Effector CD4-positive, alpha-beta T cell (primary cell): ENCODE data around the gene SLC45A2. TPM values are rescaled to one million over a fixed set of nuclear protein-coding genes. Genes with fewer than 3 reads are reported as not detected.
A peak's percentile ranks its signal among the peaks of the same experiment; 100 is the strongest.
"Not testable (repeated sequence)": the region's sequence is repeated elsewhere in the genome, so short reads cannot be mapped to it uniquely, and the experiment has no call there.

Experiments
- DNase-seq: peaks from one replicate; pipeline ENCODE4 v3.0.0-alpha.2; 2020
- total RNA-seq: gene quantifications from one replicate; lab custom pipeline; 2026; lab: John Stamatoyannopoulos, UW

The SLC45A2 gene, protein sequence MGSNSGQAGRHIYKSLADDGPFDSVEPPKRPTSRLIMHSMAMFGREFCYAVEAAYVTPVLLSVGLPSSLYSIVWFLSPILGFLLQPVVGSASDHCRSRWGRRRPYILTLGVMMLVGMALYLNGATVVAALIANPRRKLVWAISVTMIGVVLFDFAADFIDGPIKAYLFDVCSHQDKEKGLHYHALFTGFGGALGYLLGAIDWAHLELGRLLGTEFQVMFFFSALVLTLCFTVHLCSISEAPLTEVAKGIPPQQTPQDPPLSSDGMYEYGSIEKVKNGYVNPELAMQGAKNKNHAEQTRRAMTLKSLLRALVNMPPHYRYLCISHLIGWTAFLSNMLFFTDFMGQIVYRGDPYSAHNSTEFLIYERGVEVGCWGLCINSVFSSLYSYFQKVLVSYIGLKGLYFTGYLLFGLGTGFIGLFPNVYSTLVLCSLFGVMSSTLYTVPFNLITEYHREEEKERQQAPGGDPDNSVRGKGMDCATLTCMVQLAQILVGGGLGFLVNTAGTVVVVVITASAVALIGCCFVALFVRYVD
- not detected for total RNA-seq

DNA sequence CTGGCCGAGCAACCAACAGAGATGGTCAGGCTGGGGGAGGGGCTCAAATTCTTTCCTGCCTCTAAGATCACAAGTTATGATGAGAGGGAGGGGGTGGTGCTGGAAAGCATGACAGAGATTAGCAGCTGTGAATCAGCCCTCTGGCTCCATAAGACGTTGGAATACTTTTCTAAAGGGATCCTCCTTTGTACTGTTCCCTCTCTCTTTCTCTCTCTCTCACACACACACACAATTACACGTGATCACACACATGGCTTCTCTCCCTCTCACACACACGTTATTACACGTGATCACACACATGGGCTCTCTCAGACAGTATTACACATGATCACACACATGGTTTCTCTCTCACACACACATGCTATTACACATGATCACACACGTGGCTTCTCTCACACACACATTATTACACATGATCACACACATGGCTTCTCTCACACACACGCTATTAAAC, at the start of gene SLC45A2:
TSS of gene SLC45A2 (minus strand) at position 23 of the 454 bp plus-strand sequence. CDS start 110 bp downstream, outside the sequence.
- DNase-seq = no peak

GRCh38 chr5:34031966-34032365, 47.5 kb upstream of the SLC45A2 start:
- no peak for DNase-seq

DNA sequence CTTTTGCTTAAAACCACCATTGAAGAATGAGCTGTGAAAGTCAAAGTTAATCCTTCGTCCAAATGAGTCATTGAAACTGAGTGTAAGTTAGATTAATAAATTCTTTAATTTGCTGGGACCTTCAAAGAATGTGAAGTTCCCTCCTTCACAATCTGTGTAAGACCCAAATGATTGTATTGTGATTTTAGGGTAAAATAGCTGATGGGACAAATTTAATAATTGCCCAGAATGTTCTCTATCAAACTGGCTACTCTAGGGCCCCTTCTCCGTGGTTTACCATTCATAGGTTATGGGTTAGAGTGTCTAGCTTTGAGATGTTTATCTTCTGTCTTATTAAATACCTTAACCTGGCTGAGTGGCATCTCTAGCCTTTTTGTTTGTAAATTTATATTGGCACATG, 46.6 kb upstream of the SLC45A2 start:
- DNase-seq = no peak

- not testable (repeated sequence) for DNase-seq
These were observed 46.1 kb upstream of the SLC45A2 start for GRCh38 chr5:34030585-34030984.

- DNase-seq = no peak
These were observed 45.6 kb upstream of the SLC45A2 start for GRCh38 chr5:34030048-34030447.

- no peak for DNase-seq
These were observed 43.9 kb upstream of the SLC45A2 start for GRCh38 chr5:34028349-34028748.

DNA sequence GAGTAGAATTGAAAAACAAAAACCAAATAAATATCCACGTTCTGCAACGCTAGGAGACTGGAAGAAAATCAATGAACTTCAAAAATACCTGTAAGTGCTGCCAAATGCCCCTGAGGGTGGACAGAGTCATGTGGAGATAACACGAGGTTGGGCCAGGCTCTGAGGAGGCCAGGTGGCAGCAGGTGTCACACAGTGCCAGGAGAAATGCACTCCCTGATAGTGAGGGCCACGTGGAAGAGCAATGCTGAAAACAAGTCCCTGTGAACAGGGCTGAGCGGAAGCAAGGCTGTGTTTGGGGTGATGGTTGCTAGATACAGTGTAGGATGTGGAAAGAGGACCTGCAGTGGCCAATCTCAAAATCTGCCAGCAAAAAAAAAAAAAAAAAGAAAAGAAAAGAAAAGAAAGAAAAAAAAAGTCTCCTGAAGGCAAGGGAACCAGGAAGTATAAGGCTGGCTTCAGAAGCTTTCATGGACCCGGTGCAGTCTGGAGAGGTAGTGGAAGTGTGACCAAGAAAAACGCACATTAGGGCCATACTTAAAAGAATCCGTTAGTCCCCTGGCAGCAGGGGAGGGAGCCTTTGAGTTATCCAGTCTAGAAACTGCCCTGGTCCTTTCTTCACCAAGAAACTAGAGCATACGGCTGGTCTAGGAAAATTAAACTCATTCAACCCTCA, 41.7 kb upstream of the SLC45A2 start:
- DNase-seq = no peak

GRCh38 chr5:34022121-34022705, 37.7 kb upstream of the SLC45A2 start:
- no peak for DNase-seq

- DNase-seq = no peak
These were observed 36.8 kb upstream of the SLC45A2 start for GRCh38 chr5:34021334-34021733.

GRCh38 chr5:34020726-34021125, 36.2 kb upstream of the SLC45A2 start:
- DNase-seq = no peak

- no peak for DNase-seq
These were observed 32.8 kb upstream of the SLC45A2 start for GRCh38 chr5:34017254-34017653.

GRCh38 chr5:34016750-34017149, 32.3 kb upstream of the SLC45A2 start:
- no peak for DNase-seq

DNA sequence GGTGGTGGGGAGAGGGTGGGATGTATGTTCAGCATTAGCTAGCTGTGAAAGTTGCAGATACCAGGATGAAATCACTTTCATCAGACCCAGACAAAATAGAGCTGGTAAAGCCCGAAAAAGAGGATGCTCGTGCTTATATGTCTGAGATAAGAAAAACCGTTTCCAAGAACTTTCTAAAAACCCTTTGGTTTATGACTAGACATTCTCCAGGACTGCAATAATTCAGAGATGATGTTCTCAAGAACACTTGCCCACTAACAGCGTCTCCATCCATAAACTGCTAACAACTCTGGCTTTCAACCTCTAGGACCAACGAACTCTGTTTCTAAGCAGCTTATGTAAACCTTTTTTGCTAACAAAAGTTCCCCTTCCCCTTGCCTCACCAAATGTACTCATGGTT, 31.7 kb upstream of the SLC45A2 start:
- no peak for DNase-seq

- no peak for DNase-seq
These were observed 30.8 kb upstream of the SLC45A2 start for GRCh38 chr5:34015120-34015822.

GRCh38 chr5:34014626-34015025, 30.1 kb upstream of the SLC45A2 start:
- no peak for DNase-seq

DNA sequence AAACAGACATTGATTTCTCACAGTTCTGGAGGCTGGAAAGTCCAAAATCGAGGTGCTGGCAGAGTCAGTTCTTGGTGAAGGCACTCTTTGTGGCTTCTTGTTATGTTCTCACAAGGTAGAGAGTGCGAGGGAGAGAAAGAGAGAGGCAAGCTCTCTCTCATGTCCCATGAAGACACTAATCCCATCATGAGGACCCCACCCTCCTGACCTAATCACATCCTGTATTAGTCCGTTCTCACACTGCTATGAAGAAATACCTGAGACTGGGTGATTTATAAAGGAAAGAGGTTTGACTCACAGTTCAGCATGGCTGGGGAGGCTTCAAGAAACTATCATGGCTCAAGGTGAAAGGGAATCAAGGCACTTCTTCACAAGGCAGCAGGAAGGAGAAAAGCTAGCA, 29.1 kb upstream of the SLC45A2 start:
- no peak for DNase-seq

DNA sequence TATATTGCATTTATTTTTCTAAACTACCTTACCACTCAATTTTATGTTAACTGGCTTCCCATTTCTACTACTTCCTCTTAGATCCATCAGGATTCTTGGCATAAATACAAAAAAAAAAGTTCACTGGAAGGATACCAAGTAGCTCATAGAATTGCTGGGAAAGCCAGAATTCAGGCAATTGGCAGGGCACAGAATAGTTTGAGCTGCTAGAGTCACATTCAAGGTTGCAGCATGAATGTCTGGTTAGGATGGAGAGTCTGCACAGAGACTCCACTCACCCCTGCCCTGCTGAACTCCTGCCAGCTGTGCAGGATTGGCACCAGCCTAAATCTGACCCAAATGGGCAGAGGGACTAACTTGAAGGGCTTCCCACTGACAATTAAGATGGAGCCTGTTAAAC, 28.3 kb upstream of the SLC45A2 start:
- no peak for DNase-seq

DNA sequence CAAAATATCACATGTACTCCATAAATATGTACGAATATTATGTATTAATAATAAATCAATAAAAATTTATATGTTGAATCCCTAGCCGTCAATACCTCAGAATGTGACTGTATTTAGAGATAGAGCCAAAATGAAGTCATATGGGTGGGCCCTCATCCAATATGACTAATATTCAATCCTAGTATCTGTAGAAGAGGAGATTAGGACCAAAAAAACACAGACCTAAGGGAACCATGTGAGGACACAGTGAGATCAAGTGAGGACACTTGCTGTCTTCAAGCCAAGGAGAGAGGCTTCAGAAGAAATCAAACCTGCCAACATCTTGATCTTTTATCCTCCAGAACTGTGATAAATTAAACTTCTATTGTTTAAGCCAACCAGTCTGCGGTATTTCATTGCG, 27.0 kb upstream of the SLC45A2 start:
- DNase-seq = no peak

DNA sequence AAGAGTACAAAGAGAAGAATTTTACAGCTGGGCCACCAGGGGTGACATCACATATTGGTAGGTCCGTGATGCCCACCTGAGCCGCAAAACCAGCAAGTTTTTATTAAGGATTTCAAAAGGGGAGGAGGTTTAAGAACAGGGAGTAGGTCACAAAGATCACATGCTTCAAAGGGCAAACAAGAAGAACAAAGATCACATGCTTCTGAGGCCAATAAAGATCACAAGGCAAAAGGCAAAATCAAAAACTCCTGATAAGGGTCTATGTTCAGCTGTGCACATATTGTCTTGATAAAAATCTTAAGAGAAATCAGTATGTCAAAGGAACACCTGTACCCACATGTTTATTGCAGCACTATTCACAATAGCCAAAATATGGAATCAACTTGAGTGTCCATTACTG, 25.7 kb upstream of the SLC45A2 start:
- not testable (repeated sequence) for DNase-seq

DNA sequence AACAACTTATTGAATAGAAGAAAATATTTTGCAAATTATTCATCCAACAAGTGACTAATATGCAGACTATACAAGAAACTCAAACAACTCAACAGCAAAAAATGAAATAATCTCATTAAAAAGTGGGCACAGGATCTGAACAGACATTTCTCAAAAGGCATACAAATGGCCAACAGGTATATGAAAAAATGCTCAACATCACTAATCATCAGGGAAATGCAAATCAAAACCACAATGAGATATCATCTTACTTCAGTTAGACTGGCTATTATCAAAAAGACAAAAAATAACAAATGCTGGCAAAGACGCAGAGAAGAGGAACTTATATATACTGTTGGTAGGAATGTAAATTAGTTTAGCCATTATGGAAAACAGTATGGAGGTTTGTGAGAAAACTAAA, 25.1 kb upstream of the SLC45A2 start:
- DNase-seq = no peak

DNA sequence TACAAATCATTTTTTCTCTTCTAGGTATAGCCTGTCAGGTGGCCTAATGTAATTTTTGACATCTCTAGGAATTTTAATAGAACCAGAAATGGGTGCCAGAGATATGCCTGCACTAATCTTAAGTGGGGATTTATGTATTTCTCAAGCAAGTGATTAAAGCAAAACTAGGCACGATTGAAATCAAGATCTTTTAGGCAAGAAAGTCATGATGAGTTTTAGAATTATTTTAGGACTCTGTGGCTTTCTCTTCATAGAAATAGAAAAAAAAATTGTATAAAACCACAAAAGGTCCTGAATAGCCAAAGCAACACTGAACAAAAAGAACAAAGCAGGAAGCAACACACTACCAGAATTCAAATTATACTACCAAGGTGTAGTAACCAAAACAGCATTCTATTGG, 24.3 kb upstream of the SLC45A2 start:
- DNase-seq = no peak

- DNase-seq = peak; percentile 87
These were observed 23.4 kb upstream of the SLC45A2 start, which contains the start of gene AMACR for GRCh38 chr5:34007621-34008600. TSS of gene AMACR (minus strand) at chr5:34008050. CDS start at chr5:34008019, 31 bp downstream.
